HG02623 (cell line): ENCODE results near the gene CNP.

Experiments
- ATAC-seq: cut with Tn5 transposase; IDR thresholded peaks from one replicate; pipeline ENCODE4 v1.9.1; 2021; ENCODE audit warnings: moderate library complexity; ENCODE audit not compliant: unreplicated experiment

CNP gene

GRCh38 chr17:42026857-42027589 lies 60.4 kb downstream of the CNP start:
- no peak for ATAC-seq
